ENCODE data around the gene SNAP25.

DNA sequence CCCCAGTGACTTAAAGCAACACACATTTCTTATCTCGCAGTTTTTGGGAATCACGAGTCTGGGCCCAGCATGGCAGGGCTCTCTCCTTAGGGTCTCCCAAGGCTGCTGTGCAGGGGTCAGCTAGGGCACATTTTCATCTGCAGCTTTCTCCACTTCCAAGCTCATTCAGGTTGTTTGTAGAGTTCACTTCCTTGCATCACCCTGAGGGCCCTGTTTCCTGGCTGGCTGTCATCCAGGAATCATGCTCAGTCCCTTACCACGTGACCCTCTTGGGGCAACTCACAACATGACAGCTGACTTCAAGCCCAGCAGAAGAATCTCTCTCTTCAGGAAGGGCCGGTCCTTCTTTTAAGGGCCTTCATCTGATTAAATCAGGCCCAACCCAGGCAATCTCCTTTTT lies 21.3 kb downstream of the SNAP25 start:
- TF ChIP-seq EZH2 (IDR thresholded peaks at IDR 0.05) (no peak), POLR2AphosphoS5 (IDR thresholded peaks at IDR 0.05; ENCODE audit: borderline replicate concordance, low read depth, low read length) (no peak), FOXP2 (optimal IDR thresholded peaks at IDR 0.05; ENCODE audit: control extremely low read depth, extremely low read length, insufficient read depth) (no peak)

Measured in SK-N-MC (cell line).